ENCODE measurements around the gene GNA12.

DNA sequence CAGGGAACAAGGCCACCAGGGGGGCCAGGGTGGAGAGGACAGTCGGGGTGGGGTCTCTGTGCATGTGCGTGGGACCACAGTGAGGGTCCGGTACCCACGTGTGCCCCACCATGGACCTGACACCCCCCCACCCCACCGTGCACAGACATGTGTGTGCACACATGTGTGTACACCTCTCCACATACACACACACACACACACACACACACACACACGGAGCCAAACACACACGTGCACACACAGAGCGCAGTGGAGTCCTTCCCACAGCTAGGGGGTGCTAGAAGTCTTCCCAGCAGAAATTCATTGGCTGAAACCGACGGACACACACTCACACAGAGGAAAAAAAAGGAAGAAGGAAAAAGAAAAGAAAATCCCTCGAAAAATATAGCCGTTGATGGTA lies 42.8 kb upstream of the GNA12 start:
- no peak for TF ChIP-seq EZH2phosphoT487 (IDR thresholded peaks at IDR 0.05; ENCODE audit: insufficient read depth, low read depth)
- no peak for TF ChIP-seq EZH2 (IDR thresholded peaks at IDR 0.05; ENCODE audit: insufficient read depth, poor library complexity, severe bottlenecking)

All from GM23248 (cell line).